ENCODE measurements around the gene PRKCE.

The PRKCE gene

GRCh38 chr2:46009772-46010171 is 358.3 kb downstream of the PRKCE start:
- DNase-seq = no peak

GRCh38 chr2:46010223-46010924 is 358.9 kb downstream of the PRKCE start:
- no peak for DNase-seq

GRCh38 chr2:46010925-46011490 is 359.5 kb downstream of the PRKCE start:
- DNase-seq = no peak

- no peak for DNase-seq
These were observed 361.3 kb downstream of the PRKCE start for GRCh38 chr2:46012618-46013240.

- no peak for DNase-seq
These were observed 362.3 kb downstream of the PRKCE start for GRCh38 chr2:46013726-46014125.

GRCh38 chr2:46014911-46015654 is 363.6 kb downstream of the PRKCE start:
- DNase-seq = no peak

GRCh38 chr2:46015671-46016070 is 364.2 kb downstream of the PRKCE start:
- no peak for DNase-seq

- no peak for DNase-seq
These were observed 364.6 kb downstream of the PRKCE start for GRCh38 chr2:46016091-46016490.

- no peak for DNase-seq
These were observed 367.5 kb downstream of the PRKCE start for GRCh38 chr2:46018773-46019591.

GRCh38 chr2:46020416-46020815 is 368.9 kb downstream of the PRKCE start:
- no peak for DNase-seq

GRCh38 chr2:46023165-46023854 is 371.8 kb downstream of the PRKCE start:
- DNase-seq = no peak

GRCh38 chr2:46024146-46024779 is 372.8 kb downstream of the PRKCE start:
- DNase-seq = no peak

GRCh38 chr2:46025081-46025480 is 373.6 kb downstream of the PRKCE start:
- no peak for DNase-seq

GRCh38 chr2:46025676-46026075 is 374.2 kb downstream of the PRKCE start:
- no peak for DNase-seq

- DNase-seq = no peak
These were observed 375.0 kb downstream of the PRKCE start for GRCh38 chr2:46026431-46026830.

GRCh38 chr2:46029332-46029811 is 377.9 kb downstream of the PRKCE start:
- DNase-seq = no peak

GRCh38 chr2:46030330-46030729 is 378.9 kb downstream of the PRKCE start:
- DNase-seq = no peak

- no peak for DNase-seq
These were observed 380.8 kb downstream of the PRKCE start for GRCh38 chr2:46032161-46032813.

GRCh38 chr2:46032996-46033395 is 381.5 kb downstream of the PRKCE start:
- no peak for DNase-seq

GRCh38 chr2:46034535-46034934 is 383.1 kb downstream of the PRKCE start:
- DNase-seq = no peak

GRCh38 chr2:46036929-46037328 is 385.5 kb downstream of the PRKCE start:
- no peak for DNase-seq

Data from stimulated activated CD4-positive, alpha-beta T cell treated with anti-CD3 and anti-CD28 coated beads, Interleukin-4, amount 100 ng/mL, for 4 hours (primary cell).